RWPE2 (cell line): ENCODE measurements around the gene MYO10.

Experiments used
- ATAC-seq: fragments of 200-7000 bp; cut with Tn5 transposase; 3 replicates; pipeline ENCODE4 v1.9.1; 2021; ENCODE audit warnings: low read depth
- DNase-seq: peaks from one replicate; pipeline ENCODE4 v3.0.0-alpha.2; 2020; ENCODE audit warnings: low spot score
- H3K27ac ChIP-seq: fragments of 450-650 bp; 2 replicates; pipeline ENCODE4 v1.5.1; 2017; ENCODE audit warnings: mild to moderate bottlenecking; ENCODE audit not compliant: poor library complexity, severe bottlenecking
- H3K27me3 ChIP-seq: fragments of 250-450 bp; sonication (Bioruptor Pico); 2 replicates; pipeline ENCODE4 v1.5.1; 2021; ENCODE audit warnings: mild to moderate bottlenecking, moderate library complexity; ENCODE audit not compliant: insufficient read depth, poor library complexity, severe bottlenecking
- H3K36me3 ChIP-seq: fragments of 250-450 bp; sonication (Bioruptor Pico); 2 replicates; pipeline ENCODE4 v1.5.1; 2020; ENCODE audit warnings: low read depth, mild to moderate bottlenecking, moderate library complexity
- H3K4me1 ChIP-seq: fragments of 250-450 bp; sonication (Bioruptor Pico); 2 replicates; pipeline ENCODE4 v1.5.1; 2021; ENCODE audit warnings: mild to moderate bottlenecking, moderate library complexity; ENCODE audit not compliant: insufficient read depth, poor library complexity, severe bottlenecking
- H3K4me3 ChIP-seq: fragments of 250-450 bp; sonication (Bioruptor Pico); 2 replicates; pipeline ENCODE4 v1.5.1; 2021; ENCODE audit warnings: mild to moderate bottlenecking, moderate library complexity; ENCODE audit not compliant: severe bottlenecking
- H3K9me3 ChIP-seq: fragments of 250-450 bp; sonication (Bioruptor Pico); 2 replicates; pipeline ENCODE4 v1.5.1; 2021; ENCODE audit warnings: mild to moderate bottlenecking, moderate library complexity; ENCODE audit not compliant: severe bottlenecking
- CTCF ChIP-seq: fragments of 450-650 bp; IDR thresholded peaks from one replicate; pipeline ENCODE4 v1.5.1; 2017; ENCODE audit warnings: mild to moderate bottlenecking, moderate library complexity; ENCODE audit not compliant: poor library complexity, severe bottlenecking

Gene MYO10

GRCh38 chr5:16920109-16920816 is 15.8 kb downstream of the MYO10 start:
- no peaks in the 10 kb centered on the region for H3K9me3 ChIP-seq
- ATAC-seq (no peak), DNase-seq (no peak)
- no peaks in the 10 kb centered on the region for H3K27me3 ChIP-seq
- peaks cover 44% of the 10 kb centered on the region for H3K4me1 ChIP-seq
- H3K27ac ChIP-seq, result no peak overlapping the region
- H3K36me3 ChIP-seq, result peaks cover 11% of the 10 kb centered on the region
- no peak for TF ChIP-seq CTCF
- H3K4me3 ChIP-seq, result no peak overlapping the region

- Histone ChIP-seq H3K27me3 (no peaks in the 10 kb centered on the region), H3K4me1 (peaks cover 56% of the 10 kb centered on the region), H3K27ac (peak overlapping the region; percentile 93), H3K4me3 (no peak overlapping the region), H3K36me3 (peaks cover 17% of the 10 kb centered on the region), H3K9me3 (no peaks in the 10 kb centered on the region)
- DNase-seq (no peak), ATAC-seq (peak; percentile 40; the same call in 2 of the 3 replicates)
- no peak for TF ChIP-seq CTCF
These were observed 17.0 kb downstream of the MYO10 start for GRCh38 chr5:16918891-16919671.

GRCh38 chr5:16918156-16918555 is 17.9 kb downstream of the MYO10 start:
- Histone ChIP-seq H3K36me3 (peaks cover 17% of the 10 kb centered on the region), H3K4me1 (peaks cover 65% of the 10 kb centered on the region), H3K4me3 (no peak overlapping the region), H3K27me3 (no peaks in the 10 kb centered on the region), H3K27ac (peak overlapping the region; percentile 93), H3K9me3 (no peaks in the 10 kb centered on the region)
- ATAC-seq, result no peak
- TF ChIP-seq CTCF, result no peak
- DNase-seq, result no peak

- peaks cover 17% of the 10 kb centered on the region for H3K36me3 ChIP-seq
- ATAC-seq (peak; percentile 66), DNase-seq (no peak)
- H3K27ac ChIP-seq, result peak overlapping the region; percentile 93
- no peak overlapping the region for H3K4me3 ChIP-seq
- H3K4me1 ChIP-seq, result peaks cover 76% of the 10 kb centered on the region
- H3K27me3 ChIP-seq, result no peaks in the 10 kb centered on the region
- TF ChIP-seq CTCF, result no peak
- no peaks in the 10 kb centered on the region for H3K9me3 ChIP-seq
These were observed 19.7 kb downstream of the MYO10 start for GRCh38 chr5:16916262-16916878.
